Diencephalon (tissue), 1 donor: ENCODE measurements around the gene WNT3A. TPM values are rescaled to one million over a fixed set of nuclear protein-coding genes. Genes with fewer than 3 reads are reported as not detected.

ENCODE experiments used
- small RNA-seq: library from RNA; depleted of rRNA; stranded (forward); fragments of <200 nt; gene quantifications from one replicate; pipeline ENCODE3, GENCODE V24; 2014
- total RNA-seq: library from RNA; depleted of rRNA; stranded (reverse); fragments of >200 nt; gene quantifications from one replicate; pipeline ENCODE4 v1.2.3, GENCODE V29; 2014

The WNT3A gene, protein sequence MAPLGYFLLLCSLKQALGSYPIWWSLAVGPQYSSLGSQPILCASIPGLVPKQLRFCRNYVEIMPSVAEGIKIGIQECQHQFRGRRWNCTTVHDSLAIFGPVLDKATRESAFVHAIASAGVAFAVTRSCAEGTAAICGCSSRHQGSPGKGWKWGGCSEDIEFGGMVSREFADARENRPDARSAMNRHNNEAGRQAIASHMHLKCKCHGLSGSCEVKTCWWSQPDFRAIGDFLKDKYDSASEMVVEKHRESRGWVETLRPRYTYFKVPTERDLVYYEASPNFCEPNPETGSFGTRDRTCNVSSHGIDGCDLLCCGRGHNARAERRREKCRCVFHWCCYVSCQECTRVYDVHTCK
- not detected for total RNA-seq

DNA sequence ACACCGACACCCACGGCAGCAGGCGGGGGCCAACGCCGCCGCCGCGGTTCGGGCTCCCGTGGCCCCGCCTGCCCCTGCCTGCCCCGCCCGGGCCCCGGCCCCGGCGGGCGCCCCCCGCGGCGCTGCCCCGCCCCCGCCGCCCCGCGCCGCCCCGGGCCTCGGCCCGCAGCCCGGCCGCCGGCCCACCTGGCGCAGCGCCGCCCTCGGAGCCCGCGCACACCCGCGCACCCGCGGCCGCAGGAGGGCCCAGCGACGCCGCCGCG is at the start of gene WNT3A:
WNT3A (plus strand) TSS at position 213 of the 263 bp plus-strand sequence. CDS start 131 bp downstream, outside the sequence.

DNA sequence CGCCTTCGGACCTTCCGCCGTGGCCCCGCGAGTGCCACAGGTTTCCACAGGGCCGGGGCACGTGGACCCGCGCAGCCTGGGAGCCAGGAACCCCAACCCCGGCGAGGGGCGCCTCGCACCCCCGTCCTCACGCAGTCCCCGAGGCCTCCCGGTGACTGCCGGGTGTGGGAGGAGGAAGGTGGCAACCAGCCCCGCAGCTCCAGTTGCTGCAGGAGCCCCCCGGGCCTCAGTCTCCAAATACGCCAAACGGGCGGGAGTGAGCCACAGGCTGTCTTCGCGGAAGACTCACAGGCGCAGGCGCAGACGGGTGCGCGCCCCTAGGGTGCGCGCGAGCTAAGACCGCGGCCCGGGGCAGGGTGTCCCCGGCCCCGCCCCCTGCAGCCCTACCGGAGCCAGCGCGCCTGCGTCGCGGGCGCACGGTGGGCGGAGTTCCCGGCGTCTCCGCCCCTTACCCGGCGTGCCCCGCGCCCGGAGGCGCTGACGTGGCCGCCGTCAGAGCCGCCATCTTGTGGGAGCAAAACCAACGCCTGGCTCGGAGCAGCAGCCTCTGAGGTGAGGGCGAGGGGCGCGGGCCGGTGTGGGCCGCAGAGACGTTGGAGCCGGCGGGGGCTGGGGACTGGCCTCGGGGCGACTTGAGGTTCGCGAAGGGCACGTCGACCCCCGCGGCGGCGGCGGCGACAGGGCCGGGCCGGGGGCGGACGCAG is 75.6 kb downstream of the WNT3A start, which contains the start of gene ARF1:
ARF1 (plus strand) TSS at position 495 of the 704 bp plus-strand sequence. CDS start 14,407 bp downstream, outside the sequence.

DNA sequence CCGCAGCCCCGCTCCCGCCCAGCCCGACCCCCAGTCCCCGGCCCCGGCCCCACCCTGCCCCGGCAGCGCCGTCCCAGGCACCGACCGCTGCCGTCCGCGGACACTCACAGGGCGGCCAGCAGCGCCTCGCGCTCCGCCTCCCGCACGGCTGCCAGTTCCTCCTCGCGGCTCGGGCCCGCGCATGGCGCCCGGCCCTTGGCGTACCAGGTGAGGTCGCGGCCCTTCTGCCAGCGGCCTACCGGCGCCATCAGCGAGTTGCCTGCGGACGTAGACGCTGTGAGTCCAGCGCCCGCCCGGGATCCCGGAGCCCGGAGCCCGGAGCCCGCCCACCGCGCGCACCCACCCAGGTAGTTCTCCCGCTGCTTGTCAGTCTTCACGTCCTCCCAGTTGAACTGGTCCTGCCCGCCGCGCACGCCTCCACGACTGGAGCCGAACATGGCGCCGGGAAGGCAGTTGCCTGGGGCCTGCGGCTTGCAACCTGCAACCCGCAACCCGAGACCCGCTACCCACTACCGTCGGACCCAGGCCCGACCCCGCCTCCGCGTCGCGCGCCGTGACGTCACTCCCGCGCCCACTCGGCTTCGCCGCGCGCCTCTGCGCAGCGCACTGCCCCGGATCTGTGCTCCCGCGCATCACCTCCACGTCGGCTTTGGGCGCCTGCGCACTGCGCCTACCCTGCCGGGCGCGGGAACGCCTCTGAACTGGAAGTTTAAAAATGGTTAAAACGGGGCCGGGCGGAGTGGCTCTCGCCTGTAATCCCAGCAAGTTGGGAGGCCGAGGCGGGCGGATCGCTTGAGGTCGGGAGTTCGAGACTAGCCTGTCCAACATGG is 96.2 kb downstream of the WNT3A start, which contains the start of gene C1orf35:
C1orf35 (minus strand) TSS at position 535 of the 830 bp plus-strand sequence; CDS start at position 437, 98 bp downstream.

DNA sequence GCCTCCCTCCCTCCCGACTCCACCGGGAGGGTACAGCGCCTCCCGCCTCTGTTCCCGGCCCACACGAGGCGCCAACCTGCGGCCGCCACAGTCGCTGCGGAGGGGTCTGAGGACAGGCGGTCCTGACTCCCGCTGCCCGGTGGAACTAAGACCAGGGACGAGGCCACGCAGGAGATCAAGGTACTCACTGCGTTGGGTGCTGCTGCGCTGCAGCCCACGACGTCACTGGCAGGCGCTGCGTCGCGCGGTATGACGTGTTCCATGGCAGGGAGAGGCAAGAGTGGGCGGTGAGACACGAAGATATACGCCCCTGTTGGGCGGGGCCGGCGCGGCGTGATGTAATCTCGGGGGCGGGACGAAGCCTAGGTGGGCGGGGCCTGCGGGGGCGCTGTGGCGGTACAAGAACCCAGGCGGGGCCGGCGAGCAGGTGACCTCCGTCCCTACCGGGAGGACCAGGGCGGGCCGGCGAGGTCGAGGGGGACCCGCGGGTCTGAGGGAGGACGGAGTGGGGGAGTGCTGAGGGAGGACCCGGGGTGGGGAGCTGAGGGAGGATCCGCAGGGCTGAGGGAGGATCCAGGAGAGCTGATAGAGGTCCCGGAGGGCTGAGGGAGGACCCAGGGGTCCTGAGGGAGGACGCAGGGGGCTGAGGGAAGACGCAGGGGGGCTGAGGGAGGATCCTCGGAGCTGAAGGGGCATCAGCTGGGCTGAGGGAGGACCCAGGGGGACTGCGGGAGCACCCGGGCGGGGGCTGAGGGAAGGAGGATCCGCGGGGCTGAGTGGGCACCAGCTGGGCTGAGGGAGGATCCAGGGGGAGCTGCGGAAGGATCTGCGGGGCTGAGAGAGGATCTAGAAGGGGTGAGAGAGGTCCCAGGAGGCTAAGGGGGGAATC is 102.5 kb downstream of the WNT3A start, which contains the start of gene MRPL55:
MRPL55 (minus strand) TSS at position 227 of the 889 bp plus-strand sequence. CDS start 1,039 bp downstream, outside the sequence.

Small RNA genes within 50 kb of the gene (small RNA-seq; reads per million reads assigned to genes)
- gene SEPT14P17, result not detected

Other genes with a start within 250 kb of the WNT3A start
- not detected for gene PRSS38, start 191.3 kb upstream of the WNT3A start, total RNA-seq
- gene WNT9A, start 59.1 kb upstream of the WNT3A start, total RNA-seq, result 2.8 TPM
- 184 TPM for gene ARF1, start 75.7 kb downstream of the WNT3A start, total RNA-seq
- gene C1orf35, start 96.3 kb downstream of the WNT3A start, total RNA-seq, result 6.5 TPM
- gene MRPL55, start 102.3 kb downstream of the WNT3A start, total RNA-seq, result 35.8 TPM
- gene GUK1, start 133.3 kb downstream of the WNT3A start, total RNA-seq, result 160 TPM
- gene GJC2, start 142.9 kb downstream of the WNT3A start, total RNA-seq, result 0.92 TPM
- gene IBA57, start 158.8 kb downstream of the WNT3A start, total RNA-seq, result 5.5 TPM
- gene OBSCN, start 201.0 kb downstream of the WNT3A start, total RNA-seq, result 30.2 TPM